GM19025 (cell line): ENCODE results near the gene TMEM220.

ENCODE experiments used
- ATAC-seq: cut with Tn5 transposase; IDR thresholded peaks from one replicate; pipeline ENCODE4 v1.9.1; 2021; ENCODE audit warnings: mild to moderate bottlenecking, low read depth, moderate library complexity; ENCODE audit not compliant: unreplicated experiment

TMEM220 gene

DNA sequence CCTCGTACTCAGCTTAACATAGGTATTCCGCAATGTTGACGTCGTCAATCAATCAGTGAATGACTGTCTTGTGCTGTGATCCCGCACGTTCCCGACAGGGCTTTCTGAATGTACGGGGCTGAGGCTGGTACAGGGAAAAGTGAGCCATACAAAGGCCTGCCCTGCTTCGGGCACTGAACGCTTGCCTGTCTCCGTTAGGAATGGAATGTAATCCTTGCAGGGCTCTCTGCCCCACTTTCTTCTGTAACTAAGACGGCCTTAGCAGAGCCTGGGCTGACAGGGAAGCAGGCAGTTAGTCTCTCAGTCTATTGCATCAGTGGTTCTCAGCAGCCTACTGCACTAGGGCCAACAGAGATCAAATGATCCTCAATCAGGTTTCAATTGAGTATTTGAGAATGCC is 56.5 kb downstream of the TMEM220 start:
- no peak for ATAC-seq

DNA sequence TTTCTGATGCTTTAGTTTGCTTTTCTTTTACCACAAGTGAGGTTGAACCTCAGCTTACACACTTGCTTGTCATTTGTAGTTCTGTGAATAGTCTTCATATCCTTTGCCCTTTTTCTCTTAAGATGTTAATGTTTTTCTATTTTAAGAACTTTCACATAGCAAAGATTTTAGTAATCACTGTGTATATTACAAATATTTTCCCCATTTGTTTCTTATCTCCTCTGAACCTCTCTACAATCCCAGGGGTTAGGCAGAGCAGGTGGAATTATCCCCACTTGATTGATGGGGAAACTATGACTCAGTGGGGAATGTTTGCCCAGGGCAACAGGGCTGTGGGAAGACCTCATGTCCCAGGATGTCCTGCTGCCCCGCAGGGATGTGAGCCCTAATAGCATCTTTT is 61.0 kb downstream of the TMEM220 start:
- no peak for ATAC-seq

DNA sequence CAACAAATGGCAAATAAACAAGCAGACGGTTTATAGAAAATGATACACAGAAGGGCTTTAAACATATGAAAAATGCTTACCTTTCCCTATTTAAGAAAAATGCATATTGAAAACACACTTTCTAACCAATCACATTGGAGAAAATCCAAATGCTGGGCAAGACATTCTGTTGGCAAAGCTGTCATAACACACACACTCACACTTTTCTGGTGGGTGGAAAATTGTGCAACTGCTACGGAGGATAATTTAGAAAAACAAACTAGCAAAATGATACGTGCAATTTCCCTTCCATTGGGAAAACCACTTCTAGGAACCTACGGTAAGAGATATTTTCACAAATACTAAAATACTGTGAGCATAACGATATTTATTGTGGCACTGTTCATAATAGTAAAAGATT is 62.9 kb downstream of the TMEM220 start:
- ATAC-seq = no peak

DNA sequence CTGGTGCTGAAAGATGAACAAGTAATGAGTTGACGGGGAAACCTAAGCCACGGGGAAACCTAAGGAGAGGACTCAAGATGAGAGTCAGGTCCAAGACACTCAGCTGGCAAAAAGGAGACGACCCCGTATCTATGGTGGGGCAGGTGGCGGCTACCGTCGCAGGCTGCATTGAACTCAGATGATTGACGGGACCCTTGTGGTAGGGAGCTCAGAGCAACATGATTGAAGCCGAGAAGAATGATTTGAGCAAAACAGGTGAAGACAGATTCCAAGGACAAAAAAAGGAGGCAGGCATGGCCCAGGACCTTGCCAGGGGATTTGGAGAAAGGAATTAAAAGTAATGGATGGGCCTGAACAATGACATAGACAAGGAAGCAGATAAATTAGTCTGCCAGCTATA is 65.3 kb downstream of the TMEM220 start:
- no peak for ATAC-seq
